Stimulated activated CD4-positive, alpha-beta T cell treated with anti-CD3 and anti-CD28 coated beads, Interleukin-2, amount 100 ng/mL, for 48 hours (primary cell): ENCODE results near the gene SIRT1.
"Not testable (repeated sequence)": the region's sequence is repeated elsewhere in the genome, so short reads cannot be mapped to it uniquely, and the experiment has no call there.

Experiments used
- DNase-seq, 2 donors: peaks; one replicate each; pipeline ENCODE4 v3.0.0-alpha.2; 2020

Gene SIRT1

DNA sequence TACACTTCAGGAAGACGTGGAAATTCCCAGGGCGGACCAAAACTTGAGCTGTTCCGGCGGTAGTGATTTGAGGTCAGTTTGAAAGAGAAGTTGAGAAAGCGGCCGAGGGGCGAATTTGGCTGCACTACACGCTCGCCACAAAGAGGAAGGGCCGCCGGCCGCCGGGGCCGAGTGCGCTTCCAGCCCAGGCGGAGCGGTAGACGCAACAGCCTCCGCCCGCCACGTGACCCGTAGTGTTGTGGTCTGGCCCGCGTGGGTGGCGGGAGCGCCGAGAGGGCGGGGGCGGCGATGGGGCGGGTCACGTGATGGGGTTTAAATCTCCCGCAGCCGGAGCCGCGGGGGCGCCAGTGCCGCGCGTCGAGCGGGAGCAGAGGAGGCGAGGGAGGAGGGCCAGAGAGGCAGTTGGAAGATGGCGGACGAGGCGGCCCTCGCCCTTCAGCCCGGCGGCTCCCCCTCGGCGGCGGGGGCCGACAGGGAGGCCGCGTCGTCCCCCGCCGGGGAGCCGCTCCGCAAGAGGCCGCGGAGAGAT, at the start of gene SIRT1:
Gene SIRT1, plus strand, starts transcription at position 344 of the 529 bp plus-strand sequence. Its CDS starts 66 bp downstream, at position 410.
- DNase-seq, result peak; percentile 81 to 87

DNA sequence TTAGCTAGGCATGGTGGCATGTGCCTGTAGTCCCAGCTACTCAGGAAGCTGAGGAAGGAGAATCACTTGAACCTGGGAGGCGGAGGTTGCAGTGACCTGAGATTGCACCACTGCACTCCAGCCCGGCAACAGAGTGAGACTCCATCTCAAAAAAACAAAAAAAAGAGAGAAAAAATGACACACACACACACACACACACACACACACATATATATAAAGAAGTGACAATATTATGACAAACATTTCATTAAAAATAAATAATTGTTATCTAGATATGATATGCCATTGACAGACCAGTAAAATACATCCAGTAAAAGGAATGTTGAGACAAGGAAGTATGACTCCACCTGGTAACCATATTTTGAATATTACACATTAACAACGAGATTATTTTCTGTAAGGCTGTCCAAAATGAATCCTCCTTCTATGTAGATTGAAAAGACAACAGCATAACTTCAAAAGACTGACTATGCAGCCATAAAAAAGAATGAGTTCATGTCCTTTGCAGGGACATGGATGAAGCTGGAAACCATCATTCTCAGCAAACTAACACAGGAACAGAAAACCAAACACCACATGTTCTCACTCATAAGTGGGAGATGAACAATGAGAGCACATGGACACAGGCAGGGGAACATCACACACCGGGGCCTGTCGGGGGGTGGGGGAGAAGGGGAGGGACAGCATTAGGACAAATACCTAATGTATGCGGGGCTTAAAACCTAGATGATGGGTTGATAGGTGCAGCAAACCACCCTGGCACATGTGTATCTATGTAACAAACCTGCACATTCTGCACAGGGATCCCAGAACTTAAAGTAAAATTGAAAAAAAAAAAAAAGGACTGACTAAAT, 48.7 kb upstream of the SIRT1 start:
- DNase-seq, result not testable (repeated sequence)

- no peak for DNase-seq
Observed at GRCh38 chr10:67836488-67836887, 48.0 kb upstream of the SIRT1 start.

DNA sequence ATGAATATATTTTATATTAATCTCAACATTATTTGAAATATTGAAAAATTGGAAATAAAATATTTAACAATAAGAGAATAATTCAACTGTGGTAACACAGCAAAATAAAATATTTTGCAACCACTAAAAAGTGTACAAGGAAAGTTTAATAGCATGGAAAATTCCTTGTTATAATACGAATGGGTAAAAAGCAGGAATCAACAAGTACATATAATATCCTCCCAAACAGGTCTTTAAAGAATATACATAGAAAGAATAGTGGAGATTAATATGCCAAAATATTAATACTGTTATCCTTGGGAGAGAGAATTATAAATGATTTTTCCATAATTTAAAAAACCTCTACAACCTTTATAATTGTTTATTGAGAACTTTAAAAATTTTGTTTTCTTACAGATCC, 47.5 kb upstream of the SIRT1 start:
- DNase-seq, result no peak

DNA sequence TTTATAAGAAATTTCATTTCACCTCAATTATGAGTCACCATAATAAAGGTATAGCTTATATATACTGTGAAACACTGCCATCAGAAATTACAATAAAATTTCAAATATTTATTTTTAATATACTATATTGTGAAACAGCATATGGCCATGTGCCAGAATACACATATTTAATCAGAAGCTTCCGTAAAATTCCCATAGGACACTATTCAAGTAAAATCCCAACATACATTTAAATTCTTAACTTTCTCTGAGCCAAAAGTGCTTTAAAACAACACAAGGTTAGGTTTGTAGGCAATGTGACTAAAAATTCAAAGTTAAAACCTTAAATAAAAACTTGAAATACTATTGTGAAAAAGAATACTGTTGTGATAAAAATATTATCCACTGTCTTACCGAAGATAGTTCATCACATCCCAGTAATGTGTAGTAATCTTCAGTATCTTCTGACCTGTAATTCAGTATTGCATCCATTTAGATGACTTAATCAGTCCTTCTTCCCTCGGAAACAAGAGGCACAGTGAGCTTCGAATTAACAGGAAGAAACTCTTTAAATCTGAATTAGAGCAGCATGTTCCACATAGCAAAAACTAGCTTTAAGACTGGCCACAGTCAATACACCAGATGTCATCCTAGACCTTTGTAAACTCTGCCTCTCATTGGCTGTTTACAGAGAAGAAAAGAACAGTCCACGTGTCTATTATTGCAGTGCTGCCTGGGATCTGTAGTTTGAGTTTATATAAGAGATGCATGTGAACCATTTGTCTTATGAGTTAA, 46.7 kb upstream of the SIRT1 start, which contains the start of gene DNAJC12:
Gene DNAJC12, minus strand, starts transcription at position 648 of the 774 bp plus-strand sequence. Its CDS starts 177 bp downstream, at position 471.
- DNase-seq, result no peak

- not testable (repeated sequence) for DNase-seq
Observed at GRCh38 chr10:67839511-67839910, 44.9 kb upstream of the SIRT1 start.

DNA sequence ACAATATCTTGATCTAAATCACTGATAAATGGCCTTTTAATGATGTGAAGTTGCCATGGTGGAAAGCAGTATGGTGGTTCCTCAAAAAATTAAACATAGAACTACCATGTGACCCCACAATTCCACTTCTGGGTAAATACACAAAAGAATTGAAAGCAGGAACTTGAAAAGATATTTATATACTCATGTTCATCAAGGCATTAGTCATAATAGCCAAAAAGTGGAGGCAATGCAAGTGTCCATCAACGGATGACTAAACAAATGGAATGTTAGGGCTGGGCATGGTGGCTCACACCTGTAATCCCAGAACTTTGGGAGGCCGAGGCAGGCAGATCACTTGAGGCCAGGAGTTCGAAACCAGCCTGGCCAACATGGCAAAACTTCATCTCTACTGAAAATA, 44.5 kb upstream of the SIRT1 start:
- DNase-seq, result no peak

GRCh38 chr10:67841737-67842136, 42.7 kb upstream of the SIRT1 start:
- DNase-seq, result no peak

- DNase-seq, result no peak
Observed at GRCh38 chr10:67843284-67843683, 41.2 kb upstream of the SIRT1 start.

- DNase-seq, result peak; percentile 84 to 90
Observed at GRCh38 chr10:67849331-67850011, 35.0 kb upstream of the SIRT1 start.

GRCh38 chr10:67851186-67851585, 33.3 kb upstream of the SIRT1 start:
- DNase-seq, result no peak

- DNase-seq, result no peak
Observed at GRCh38 chr10:67852761-67853160, 31.7 kb upstream of the SIRT1 start.

GRCh38 chr10:67853512-67853911, 30.9 kb upstream of the SIRT1 start:
- DNase-seq, result no peak

DNA sequence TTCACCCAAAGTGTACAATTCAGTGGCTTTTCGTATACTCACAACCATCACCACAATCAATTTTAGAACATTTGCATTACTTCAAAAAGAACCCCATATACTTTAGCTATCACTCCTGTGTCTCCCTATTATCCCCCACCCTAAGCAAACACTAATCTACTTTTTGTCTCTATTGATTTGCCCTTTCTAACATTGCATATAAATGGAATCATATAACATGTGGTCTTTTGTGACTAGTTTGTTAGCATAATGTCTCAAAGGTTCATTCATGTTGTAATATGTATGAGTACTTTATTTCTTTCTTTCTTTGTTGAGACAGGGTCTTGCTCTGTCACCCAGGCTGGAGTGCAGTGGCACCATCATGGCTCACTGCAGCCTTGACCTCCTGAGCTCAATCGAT, 25.5 kb upstream of the SIRT1 start:
- DNase-seq, result no peak

DNA sequence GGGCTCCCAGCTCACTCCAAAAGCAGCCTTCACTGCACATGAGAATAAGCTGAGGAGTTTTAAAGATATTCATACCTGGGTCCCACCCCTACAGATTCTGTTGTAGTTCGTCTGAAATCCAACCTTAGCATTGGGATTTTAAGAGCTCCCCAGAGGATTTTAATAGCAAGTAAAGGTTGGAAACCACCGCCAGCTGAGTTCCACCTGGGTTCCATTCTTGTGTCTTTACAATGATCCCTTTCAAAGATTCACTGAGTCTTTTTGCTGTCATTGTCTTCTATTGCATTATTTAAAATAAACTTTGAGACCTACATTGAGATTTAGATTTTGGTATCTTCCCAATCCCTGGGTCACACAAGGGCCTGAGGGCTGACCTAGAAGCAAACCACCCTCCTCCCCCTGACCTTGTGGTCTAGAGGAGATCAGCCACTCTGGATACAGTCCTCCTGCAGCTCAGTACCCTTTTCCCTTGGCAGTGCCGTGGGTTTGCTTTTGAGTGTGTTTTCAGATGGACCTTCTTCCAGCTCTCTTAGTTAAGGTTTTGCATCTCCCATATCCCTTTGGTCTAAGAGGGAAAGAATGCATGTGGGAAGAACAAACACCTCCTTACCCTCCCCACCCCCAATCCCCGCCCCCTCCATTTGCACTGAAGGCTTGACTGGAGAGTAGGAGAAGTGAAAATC, 22.6 kb upstream of the SIRT1 start:
- no peak for DNase-seq

- DNase-seq, result no peak
Observed at GRCh38 chr10:67863094-67863493, 21.4 kb upstream of the SIRT1 start.

DNA sequence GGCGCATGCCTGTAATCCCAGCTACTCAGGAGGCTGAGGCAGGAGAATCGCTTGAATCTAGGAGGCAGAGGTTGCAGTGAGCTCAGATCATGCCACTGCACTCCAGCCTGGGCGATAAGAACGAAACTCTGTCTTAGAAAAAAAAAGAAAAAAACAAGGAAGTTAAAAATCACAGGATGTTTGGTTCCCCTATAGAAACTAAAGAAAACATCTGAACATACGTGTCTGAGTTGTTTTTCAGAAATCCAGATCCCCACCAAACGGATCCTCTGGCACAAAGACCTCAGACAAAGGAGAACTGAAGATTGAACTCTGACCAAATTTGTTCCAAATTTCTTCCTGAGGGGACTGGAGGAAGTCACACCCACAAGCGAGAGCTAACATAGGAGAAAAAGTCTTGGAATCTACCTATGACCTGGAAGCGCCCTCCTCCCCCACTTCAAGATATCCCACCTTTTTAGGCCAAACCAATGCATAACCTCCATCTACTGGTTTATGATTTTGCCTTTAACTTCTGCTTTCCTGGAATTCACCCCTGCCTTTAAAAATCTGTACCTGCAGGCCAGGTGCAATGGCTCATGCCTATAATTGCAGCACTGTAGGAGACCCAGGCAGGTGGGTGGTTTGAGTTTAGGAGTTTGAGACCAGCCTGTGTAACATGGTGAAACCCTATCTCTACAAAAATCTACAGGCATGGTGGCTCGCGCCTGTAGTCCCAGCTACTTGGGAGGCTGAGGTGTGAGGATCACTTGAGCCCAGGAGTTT, 19.7 kb upstream of the SIRT1 start:
- DNase-seq, result no peak

GRCh38 chr10:67868132-67868531, 16.3 kb upstream of the SIRT1 start:
- DNase-seq, result no peak

GRCh38 chr10:67869996-67870395, 14.5 kb upstream of the SIRT1 start:
- no peak for DNase-seq

DNA sequence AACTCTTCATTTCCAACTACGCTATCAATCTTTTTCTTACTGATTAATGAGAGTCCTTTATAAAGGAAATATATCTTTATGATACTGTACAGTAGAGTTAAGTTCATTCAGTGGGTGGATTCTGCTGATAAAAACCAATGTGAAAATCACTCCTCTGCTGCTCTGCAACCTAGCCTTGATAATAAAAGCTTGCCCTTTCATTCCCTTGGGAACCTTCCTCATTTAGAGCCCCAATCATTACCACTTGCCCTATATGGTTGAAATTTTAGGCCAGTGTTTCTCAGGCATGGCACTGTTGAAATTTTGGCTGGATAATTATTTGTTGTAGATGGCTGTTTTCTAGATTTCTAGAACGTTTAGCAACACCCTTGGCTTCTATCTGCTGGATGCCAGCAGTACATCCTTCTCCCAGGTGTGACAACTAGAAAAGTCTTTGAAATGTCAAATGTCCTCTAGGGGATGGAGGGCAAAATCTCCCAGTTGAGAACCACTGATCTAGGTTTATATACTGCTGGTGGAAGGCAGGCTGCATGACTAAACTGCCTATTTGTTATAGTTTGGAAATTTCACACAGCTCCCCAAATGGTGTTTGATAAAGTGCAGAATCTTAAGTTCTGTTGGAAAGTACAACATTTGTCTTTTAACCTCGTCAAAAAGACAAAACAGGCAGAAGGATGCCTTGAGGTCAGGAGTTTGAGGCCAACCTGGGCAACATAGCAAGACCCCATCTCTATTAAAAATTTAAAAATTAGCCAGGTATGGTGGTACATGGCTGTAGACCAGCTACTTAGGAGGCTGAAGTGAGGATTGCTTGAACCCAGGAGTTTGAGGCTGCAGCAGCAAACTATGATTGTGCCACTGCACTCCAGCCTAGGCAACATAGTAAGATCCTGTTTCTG, 8.9 kb upstream of the SIRT1 start:
- DNase-seq, result no peak

GRCh38 chr10:67877421-67877820, 7.0 kb upstream of the SIRT1 start:
- not testable (repeated sequence) for DNase-seq
